Activated gamma-delta T cell (primary cell): ENCODE results near the gene IL25.
"Not testable (repeated sequence)": the region's sequence is repeated elsewhere in the genome, so short reads cannot be mapped to it uniquely, and the experiment has no call there.

Source experiments
- DNase-seq: peaks from one replicate; lab custom pipeline; 2025; lab: John Stamatoyannopoulos, UW
- total RNA-seq, 2 donors: gene quantifications; one replicate each; lab custom pipeline; 2026; lab: John Stamatoyannopoulos, UW

Gene IL25
- 0 reads per million in 2 donors for total RNA-seq

DNA sequence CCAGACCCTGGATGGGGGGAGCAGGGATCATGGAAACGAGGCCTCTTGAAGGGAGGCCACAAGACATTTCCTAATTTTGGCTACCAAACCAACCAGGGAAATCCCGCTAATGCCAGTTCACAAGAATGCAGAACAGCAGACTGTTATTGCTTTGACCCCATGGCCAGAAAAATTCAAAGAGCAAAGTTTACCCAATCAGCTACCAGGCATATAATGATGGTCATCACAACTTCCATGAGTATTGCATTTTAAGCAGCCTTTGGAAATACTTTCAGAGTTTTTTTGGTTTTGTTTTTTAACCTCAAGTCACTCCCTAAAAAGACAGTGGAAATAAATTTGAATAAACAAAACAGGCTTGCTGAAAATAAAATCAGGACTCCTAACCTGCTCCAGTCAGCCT, at the start of gene IL25:
IL25 (plus strand) TSS at position 301 of the 400 bp plus-strand sequence.
- DNase-seq = no peak

DNA sequence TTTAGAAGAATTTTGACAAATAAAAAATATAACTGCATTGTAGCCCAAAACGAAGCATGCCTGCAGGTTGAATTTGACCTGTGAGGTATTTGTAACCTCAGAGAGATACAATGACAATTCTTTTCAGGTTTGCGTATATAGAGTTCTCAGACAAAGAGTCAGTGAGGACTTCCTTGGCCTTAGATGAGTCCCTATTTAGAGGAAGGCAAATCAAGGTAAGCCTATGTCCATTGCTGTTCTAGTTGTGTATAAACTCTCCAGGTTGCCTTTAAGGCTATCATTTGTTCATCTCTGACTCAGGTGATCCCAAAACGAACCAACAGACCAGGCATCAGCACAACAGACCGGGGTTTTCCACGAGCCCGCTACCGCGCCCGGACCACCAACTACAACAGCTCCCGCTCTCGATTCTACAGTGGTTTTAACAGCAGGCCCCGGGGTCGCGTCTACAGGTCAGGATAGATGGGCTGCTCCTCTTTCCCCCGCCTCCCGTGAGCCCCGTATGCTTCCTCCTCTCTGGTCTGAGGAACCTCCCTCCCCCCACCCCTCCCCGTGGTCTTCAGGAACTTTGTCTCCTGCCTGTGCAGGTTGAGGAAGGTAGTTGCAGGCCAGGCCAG, 48.7 kb upstream of the IL25 start:
- no peak for DNase-seq

DNA sequence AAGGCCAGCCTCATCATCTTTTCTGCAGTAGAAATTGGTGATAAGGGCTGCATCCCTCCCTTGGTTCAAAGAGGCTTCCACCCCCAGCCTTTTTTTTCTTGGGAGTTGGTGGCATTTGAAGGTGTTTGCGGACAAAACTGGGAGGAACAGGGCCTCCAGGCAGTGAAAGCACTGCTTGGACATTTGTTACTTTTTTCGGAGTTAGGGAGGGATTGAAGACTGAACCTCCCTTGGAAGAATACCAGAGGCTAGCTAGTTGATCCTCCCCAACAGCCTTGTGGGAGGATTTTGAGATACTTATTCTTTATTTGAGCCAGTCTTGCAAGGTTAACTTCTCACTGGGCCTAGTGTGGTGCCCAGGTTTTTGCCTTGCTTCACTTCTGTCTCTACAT, 48.2 kb upstream of the IL25 start:
- no peak for DNase-seq

DNA sequence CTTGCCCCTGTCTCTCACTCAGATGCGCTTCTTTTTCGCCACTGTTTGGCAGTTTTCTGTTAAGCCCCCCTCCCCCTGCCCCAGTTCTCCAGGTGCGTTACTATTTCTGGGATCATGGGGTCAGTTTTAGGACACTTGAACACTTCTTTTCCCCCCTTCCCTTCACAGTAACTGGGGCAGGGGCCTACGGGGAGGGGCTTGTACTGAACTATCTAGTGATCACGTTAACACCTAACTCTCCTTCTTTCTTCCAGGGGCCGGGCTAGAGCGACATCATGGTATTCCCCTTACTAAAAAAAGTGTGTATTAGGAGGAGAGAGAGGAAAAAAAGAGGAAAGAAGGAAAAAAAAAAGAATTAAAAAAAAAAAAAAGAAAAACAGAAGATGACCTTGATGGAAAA, 47.6 kb upstream of the IL25 start:
- no peak for DNase-seq

DNA sequence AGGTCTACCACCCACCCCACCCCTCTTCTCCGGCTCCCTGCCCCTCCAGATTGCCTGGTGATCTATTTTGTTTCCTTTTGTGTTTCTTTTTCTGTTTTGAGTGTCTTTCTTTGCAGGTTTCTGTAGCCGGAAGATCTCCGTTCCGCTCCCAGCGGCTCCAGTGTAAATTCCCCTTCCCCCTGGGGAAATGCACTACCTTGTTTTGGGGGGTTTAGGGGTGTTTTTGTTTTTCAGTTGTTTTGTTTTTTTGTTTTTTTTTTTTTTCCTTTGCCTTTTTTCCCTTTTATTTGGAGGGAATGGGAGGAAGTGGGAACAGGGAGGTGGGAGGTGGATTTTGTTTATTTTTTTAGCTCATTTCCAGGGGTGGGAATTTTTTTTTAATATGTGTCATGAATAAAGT, 46.9 kb upstream of the IL25 start:
- not testable (repeated sequence) for DNase-seq

DNA sequence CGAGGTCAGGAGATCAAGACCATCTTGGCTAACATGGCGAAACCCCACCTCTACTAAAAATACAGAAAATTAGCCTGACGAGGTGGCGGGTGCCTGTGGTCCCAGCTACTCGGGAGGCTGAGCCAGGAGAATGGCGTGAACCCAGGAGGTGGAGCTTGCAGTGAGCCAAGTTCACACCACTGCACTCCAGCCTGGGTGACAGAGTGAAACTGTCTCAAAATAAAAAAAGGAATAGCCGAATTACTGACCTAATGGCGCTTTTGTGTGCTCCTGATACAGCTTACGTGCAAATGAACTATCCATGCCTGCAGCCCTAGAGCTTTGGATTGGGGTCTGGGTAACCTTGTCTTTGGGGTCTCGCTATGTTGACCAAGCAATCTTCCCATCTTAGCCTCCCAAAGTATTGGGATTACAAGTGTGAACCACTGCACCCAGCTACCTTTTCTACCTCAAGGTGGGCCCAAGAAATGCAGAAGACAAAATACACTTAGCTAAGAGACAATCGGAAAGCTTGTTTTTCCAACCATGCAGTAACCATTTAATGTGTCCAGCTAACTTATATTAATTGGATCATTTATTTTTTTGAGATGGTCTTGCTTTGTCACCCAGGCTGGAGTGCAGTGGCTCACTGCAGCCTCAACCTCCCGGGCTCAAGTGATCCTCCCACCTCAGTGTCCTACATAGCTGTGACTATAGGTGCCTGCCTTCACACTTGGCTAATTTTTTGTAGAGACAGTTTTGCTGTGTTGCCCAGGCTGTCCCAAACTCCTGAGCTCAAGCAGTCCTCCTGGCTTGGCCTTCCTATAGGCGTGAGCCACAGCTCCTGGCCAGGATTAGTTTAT, 45.9 kb upstream of the IL25 start:
- no peak for DNase-seq

DNA sequence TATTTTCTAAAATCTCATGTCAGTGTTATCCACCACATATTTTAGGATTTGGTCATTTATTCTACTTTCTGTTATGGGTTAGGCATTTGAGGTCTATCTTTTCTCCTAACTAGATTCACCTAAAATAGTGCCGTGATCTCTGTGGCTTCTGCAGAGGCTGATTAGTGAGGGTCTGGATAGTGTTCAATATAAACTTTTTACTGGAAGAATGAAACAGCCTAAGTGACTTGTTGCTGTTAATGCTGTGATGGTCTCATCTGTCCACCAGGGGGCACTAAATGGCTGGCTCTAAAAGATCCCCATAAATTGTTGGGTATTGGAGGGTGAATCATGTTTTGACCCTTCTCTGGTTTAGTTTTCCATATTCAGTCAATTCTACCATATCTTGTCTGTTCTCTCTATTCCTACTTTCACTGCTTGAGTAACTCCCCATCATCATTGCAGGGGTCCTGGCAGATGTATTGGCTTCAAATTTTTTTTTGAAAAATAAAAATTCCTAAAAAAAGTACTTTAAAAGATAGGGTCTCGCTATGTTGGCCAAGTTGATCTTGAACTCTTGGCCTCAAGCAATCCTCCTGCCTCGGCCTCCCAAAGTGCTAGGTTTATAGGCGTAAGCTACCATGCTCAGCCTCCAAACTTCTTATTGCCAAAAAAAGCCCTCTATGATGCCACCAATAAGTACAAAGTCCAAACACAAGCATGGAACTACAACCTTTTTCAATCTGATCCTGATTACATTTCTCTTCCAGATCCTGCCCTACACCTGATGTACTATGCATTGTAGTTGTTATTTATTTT, 44.5 kb upstream of the IL25 start:
- no peak for DNase-seq

DNA sequence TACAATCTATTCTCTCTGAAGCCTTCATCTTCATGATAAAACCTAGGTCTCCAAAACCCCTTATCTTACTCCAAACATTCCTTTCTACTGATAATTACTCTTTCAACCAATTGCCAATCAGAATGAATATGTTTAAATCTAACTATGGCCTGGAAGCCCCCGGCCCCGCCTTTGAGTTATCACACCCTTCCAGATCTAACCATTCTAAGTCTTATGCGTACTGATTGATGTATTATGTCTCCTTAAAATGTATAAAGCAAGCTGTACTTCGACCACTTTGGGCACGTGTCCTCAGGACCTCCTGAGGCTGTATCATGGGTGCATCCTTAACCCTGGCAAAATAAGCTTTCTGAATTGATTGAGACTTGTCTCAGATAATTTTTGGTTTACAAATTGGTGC, 37.0 kb upstream of the IL25 start:
- no peak for DNase-seq

DNA sequence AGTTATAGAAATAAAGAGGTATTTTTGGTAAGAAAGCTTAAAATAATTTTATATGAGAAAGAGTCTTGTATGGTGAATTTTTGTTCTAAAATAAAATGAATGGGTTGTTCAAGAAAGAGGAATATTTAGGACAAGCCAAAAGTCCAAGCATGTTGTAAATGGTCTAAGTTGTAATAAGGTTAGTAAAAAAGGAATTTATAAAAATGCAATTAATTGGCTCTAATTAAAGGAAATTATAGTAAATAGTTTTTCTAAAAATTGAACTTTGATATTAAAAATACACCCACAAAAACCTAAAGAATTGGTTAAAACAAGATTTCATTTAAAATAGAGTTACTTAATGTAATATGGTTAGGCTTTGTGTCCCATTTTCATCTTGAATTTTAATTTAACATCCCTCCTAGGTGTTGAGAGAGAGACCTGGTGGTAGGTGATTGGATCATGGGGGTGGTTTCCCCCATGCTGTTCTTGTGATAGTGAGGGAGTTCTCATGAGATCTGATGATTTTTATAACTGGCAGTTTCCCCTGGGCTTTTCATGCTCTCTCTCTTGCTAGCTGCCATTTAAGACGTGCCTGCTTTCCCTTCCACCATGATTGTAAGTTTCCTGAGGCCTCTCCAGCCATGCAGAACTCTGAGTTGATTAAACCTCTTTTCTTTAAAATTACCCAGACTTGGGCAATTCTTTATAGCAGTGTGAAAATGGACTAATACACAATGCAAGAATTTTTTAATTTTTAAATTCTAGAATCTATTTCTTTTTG, 32.9 kb upstream of the IL25 start:
- no peak for DNase-seq

DNA sequence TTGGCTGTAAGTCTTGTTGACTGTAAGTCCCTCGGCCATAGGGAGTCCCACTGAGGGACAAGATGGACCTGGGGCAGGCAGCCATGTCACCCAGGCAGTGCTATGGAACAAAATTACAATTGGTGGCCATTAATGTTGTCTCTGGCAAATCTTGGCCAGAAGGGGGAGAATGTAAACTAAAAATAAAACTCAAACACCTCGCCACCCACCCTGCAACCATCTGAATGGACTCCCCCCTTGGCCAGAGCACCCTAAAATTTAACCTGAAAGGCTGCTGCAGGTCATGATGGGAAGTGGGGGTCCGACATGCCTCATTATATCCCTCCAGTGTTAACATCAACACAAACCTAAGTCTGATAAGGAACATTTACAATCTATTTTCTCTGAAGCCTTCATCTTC, 28.1 kb upstream of the IL25 start:
- no peak for DNase-seq

DNA sequence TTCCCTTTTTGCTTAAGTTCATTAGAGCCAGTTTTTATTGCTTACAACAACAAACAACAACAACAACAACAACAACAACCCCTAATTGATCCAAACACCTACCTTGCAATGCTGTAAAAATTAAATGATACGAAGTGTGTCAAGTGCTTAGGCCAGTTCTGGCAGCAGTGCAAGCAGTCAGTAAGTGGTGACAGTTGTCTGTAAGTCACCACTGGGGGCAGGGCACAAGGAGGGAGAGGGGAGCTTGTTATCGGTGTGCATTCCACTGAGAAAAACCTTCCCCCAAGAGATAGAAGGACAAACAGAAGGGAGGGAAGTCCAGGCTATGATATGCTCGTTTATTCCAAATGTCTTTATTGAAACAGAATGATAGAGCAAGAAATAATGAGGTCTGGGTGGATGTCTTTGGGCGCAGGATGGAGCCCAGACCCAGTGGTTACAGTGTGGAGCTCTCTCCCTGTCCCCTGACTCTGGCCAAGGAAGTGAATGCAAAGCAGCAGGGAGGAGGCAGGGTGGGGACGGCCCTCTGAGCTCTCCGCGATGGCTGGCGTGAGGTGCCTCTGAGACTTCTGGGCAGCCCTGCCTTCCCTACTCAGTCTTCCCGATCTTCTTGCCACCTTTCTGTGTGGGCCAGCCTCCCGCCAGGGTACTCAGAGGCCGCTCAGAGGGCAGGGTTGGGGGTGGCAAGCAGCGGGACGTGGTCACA, 26.5 kb upstream of the IL25 start:
- no peak for DNase-seq

DNA sequence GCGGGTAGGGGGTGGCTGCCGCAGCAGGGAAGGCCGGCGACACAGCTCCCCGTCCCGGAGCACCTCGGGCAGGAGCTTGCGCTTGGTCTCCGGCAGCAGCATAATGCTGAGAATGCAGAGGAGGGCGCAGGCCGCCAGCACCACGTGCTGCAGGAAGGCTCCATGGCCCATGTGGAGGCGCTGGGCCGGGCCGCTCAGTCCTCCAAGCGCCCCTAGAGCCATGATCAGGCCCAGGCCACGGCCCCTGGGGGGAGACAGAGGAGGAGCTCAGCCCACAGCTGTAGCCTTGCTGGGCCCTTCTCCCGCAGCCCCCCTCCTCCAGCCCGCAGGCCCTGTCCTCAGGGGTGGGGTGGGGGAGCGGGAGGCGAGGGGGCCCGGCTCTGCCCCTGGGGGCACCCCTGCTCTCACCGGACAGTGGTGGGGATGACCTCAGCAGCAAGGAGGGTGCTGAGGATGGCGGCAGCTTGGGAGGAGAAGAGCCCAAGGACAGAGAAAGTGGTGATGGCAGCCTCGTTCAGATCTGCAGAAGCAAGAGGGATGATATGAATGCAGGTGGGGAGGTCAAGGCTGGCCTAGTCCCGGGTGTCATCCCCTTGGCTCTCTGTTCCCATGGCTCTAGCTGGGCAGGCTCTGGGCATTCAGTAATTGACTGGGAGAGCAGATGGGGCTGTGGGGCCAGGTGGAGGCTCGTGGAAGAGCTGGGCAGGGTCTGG, 25.8 kb upstream of the IL25 start:
- DNase-seq = no peak

DNA sequence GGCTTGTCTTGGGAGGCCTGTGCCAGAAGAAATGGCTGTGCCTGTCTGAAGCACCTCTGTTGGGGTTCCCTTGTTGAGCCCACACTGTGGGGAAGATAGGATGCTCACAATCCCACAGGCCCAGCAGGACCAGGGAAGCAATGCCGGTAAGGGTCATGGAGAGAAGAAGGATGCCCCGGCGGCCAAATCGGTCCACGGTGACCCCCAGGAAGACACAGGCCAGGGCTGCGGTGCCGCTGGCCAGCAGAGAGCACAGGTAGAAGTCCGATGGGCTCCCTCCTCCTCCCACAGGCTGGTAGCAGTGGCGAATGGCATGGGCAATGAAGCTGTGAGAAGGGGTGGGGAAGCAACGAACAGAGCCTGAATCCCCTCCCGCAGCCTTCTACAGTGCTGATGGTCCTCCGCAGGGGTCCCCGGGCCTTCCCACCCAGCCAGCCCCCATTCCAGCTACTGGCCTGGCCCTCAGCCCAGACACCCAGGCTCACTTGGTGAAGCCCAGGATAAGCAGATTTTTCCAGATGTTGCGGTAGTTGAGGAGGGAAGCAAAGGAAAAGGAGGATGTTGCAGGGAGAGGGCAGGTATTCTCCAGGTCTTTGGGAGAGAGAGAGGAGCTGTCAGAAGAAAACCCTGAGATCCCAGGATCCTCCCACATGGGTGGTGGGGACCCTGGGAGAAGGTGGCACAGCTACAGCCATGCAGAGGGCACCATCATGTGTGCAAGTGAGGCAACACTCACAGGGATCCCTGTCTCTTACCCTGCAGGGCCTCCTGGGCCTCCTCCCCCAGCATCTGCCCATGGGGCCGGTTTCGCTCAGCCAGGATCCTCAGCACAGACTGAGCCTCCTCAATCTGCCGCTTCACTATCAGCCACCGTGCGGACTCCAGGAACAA, 25.0 kb upstream of the IL25 start:
- no peak for DNase-seq

DNA sequence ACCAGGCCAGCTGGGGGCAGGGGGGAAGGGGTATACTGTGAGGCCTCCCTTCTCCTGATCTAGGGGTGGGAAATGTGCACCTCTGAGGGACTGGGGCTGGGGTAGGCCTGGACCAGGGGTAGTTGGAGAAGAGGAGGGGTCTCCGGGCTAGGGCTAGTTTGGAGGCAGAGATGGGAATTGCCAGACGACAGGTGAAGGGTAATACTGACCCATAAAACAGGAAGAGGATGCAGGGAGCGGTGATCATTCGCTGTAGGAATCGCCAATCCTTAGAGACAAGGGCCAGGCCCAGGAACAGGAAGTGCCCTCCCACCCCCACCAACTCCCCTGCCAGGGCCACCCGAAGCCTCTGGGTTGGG, 24.3 kb upstream of the IL25 start:
- no peak for DNase-seq

DNA sequence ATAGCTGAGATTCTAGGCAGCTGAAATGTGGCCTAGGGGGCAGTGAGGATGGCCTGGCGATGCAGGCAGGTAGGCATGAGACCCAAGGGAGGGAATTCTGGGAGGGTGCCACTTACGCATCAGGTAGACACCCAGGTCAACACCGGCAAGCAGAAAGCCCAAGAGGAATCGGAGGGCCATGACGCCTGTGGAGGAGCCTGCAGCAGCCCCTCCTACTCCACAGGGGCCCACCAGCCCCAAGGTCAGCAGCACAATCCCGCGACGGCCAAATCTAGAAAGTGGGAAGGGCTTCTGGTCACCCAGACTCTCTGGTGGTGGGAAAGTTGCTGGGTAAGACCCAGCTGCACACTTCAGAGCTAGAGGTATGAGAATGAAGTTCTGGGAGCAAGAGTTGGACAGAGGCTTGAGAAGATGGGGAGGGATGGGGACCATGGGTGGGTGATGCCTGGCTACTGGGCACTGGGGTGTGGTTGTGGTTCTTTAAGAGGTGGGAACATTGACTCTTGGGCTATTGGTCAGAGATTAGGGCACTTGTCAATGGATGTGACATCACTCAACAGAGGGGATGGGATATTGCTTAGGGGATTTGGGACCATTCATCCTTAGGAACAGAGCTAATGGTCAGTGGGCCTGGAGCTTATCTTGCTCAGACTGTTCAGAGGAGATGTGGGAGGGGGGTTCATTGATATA, 23.3 kb upstream of the IL25 start:
- no peak for DNase-seq

DNA sequence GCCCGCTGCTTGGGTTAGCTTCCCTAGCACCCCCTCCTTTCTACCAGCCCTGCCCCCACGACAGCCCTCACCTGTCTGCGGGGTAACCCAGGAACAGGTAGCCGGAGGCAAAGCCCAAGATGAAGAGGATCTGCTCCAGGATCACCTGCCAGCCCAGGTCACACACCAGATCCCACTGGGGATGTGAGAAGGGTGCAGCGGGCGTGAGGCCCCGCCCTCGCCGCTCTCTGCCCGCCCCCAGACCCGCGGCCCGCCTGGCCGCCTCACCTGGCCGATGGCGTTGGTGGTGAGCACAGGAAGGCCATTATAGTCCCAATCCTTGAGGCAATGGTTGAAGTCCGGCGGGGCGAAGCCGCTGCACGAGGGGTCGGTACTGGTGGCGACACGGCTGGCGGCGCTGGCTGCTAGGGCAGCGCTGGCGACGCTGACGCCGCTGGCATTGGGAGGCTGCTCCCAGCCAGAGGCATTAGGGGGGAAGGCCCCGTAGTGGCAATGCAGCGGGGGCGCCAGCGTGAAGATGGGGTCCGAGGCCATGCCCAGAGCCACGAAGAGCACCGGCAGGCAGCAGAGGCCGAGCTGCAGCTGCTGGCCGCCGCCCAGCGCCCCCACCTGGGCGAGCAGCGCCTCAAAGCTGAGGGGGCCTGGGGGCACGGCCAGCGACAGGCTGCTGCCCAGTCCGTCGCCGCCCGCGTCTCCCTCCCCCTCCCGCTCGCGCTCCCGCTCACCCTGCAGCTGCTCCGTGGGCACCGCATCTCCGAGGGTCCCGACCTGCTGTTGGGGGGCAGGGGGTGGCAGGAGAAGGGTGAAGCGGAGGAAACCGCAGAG, 20.7 kb upstream of the IL25 start:
- DNase-seq = no peak

DNA sequence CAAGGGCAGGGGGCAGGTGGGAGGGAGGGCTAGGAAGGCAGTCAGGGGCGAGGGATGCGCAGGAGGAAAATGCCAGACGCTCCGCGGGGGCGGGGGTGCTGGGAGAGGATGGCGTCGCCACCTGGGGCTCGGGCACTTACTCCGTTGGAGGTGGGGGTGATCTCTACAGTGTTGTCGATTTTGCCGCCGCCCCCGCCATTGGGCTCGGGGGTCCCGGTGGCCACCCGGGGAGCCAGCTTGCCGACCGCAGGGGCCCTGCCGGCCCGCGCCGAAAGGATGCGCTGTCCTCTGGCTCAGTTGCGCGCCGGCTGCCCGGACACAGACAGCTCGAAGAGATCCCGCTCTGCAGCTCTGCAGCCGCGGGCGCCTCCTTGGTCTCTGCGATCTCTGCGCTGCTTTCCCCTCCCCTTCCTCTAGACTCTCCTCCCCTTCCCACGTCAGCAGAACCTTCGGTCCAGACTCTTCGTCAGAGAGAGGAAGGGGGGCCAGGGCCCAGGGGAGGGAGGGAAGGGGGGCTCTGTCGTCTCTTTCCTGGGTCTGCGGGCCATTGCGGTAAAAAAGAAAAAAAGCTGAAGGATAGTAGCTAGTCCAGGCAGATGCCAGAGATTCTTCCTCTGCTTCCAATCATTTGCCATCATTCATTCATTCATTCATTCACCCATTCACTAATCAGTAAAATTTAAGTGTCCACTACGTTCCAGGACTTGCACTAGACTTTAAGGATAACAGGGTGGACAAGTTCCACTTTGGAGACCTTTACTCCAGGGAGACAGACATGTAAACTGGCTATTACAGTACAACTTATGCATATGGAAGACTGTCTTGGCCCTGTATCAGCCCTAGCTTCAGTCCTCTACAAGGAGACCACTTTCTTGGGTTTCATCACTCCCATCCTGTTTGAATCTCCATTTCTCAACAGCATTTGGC, 19.8 kb upstream of the IL25 start, which contains the start of gene SLC22A17:
SLC22A17 (minus strand) TSS at position 382 of the 927 bp plus-strand sequence.
- DNase-seq = no peak
